Measurements from ENCODE around the gene ARSB. TPM values are rescaled to one million over a fixed set of nuclear protein-coding genes. Genes with fewer than 3 reads are reported as not detected.
"Not testable (repeated sequence)": the region's sequence is repeated elsewhere in the genome, so short reads cannot be mapped to it uniquely, and the experiment has no call there.

Gene ARSB
- total and polyA plus RNA-seq, 12 donors = 1.7 to 21.4 (median 14.1) TPM

GRCh38 chr5:78738104-78738503 is 247.0 kb downstream of the ARSB start:
- peaks cover 0 to 12% (median 3%) of the 10 kb centered on the region in 11 donors for H3K9me3 ChIP-seq
- H3K27me3 ChIP-seq = peaks cover 0 to under 1% (median 0%) of the 10 kb centered on the region in 7 donors
- TF ChIP-seq CTCF (IDR thresholded peaks at IDR 0.05) = no peak
- WGBS, 2 donors = 98 to 100% methylated on average over 3 of the region's 3 CpGs
- H3K27ac ChIP-seq = no peak overlapping the region
- H3K4me3 ChIP-seq = no peak overlapping the region
- H3K36me3 ChIP-seq = no peaks in the 10 kb centered on the region
- no peaks in the 10 kb centered on the region for H3K4me1 ChIP-seq
- ATAC-seq (no peak), DNase-seq (no peak)
- intact Hi-C loops (cut with DNase I) = no loop called here

- 98% methylated on average over 4 of the region's 4 CpGs for WGBS, 2 donors
- ATAC-seq = no peak
- TF ChIP-seq CTCF (IDR thresholded peaks at IDR 0.05) = no peak
Measured at GRCh38 chr5:78735834-78736463, 249.2 kb downstream of the ARSB start.

GRCh38 chr5:78734950-78735349 is 250.2 kb downstream of the ARSB start:
- no peak for TF ChIP-seq CTCF (IDR thresholded peaks at IDR 0.05)
- DNase-seq = no peak
- intact Hi-C loops (cut with DNase I) = no loop called here
- Histone ChIP-seq H3K27ac (no peak overlapping the region), H3K9me3 (peaks cover 0 to 12% (median 3%) of the 10 kb centered on the region in 11 donors), H3K4me3 (no peak overlapping the region), H3K36me3 (no peaks in the 10 kb centered on the region), H3K4me1 (peaks cover 0 to 3% (median 0%) of the 10 kb centered on the region in 9 donors), H3K27me3 (no peaks in the 10 kb centered on the region)
- 97 to 98% methylated on average over 2 of the region's 2 CpGs for WGBS, 2 donors
- ATAC-seq = no peak

More at GRCh38 chr5:78735834-78736463, 249.2 kb downstream of the ARSB start:
- intact Hi-C loops (cut with DNase I) = no loop called here
- peaks cover 0 to 3% (median 0%) of the 10 kb centered on the region in 9 donors for H3K4me1 ChIP-seq
- no peak overlapping the region for H3K4me3 ChIP-seq
- no peak overlapping the region for H3K27ac ChIP-seq
- no peak for DNase-seq
- H3K9me3 ChIP-seq = peaks cover 0 to 12% (median 3%) of the 10 kb centered on the region in 11 donors
- no peaks in the 10 kb centered on the region for H3K36me3 ChIP-seq
- H3K27me3 ChIP-seq = no peaks in the 10 kb centered on the region

- ATAC-seq (no peak), DNase-seq (no peak)
- no peak for TF ChIP-seq CTCF (IDR thresholded peaks at IDR 0.05)
- Histone ChIP-seq H3K4me1 (peaks cover 0 to 3% (median 0%) of the 10 kb centered on the region in 9 donors), H3K36me3 (no peaks in the 10 kb centered on the region), H3K27me3 (no peaks in the 10 kb centered on the region), H3K4me3 (no peak overlapping the region), H3K27ac (no peak overlapping the region), H3K9me3 (peaks cover 0 to 12% (median 3%) of the 10 kb centered on the region in 11 donors)
- WGBS, 2 donors = 91 to 96% methylated on average over 4 of the region's 4 CpGs
- intact Hi-C loops (cut with DNase I) = no loop called here
Measured at GRCh38 chr5:78734094-78734845, 250.8 kb downstream of the ARSB start.

- H3K27me3 ChIP-seq; ATAC-seq; H3K4me1 ChIP-seq; H3K4me3 ChIP-seq; intact Hi-C loops (cut with DNase I); H3K27ac ChIP-seq; H3K36me3 ChIP-seq; DNase-seq: not testable (repeated sequence)
- H3K9me3 ChIP-seq = peaks cover 0 to 12% (median 3%) of the 10 kb centered on the region in 11 donors
- WGBS, 2 donors = 95 to 96% methylated on average over 6 of the region's 6 CpGs
Measured at GRCh38 chr5:78732721-78733120, 252.4 kb downstream of the ARSB start.

Data from heart right ventricle (tissue), 16 donors.